Esophagus squamous epithelium (tissue), 4 donors: ENCODE measurements around the gene AFAP1L1.

Experiments used
- POLR2A ChIP-seq, 4 donors: fragments of 450-650 bp; IDR thresholded peaks; one replicate each; pipeline ENCODE4 v1.6.1; 2017; ENCODE audit warnings: antibody characterized with exemption in 4 of 4, mild to moderate bottlenecking in 4 of 4, moderate library complexity in 3 of 4
- TF ChIP-seq, protein P1 (sequence below), 6 experiments: fragments of 450-650 bp in 4 of 6; fragments of 200-600 bp in 2 of 6; sonication (generic) in 2 of 6; IDR thresholded peaks; one replicate each; pipeline ENCODE4 v1.5.1; 2016 to 2019; ENCODE audit warnings: antibody characterized with exemption in 6 of 6, mild to moderate bottlenecking in 4 of 6, moderate library complexity in 4 of 6

DNA sequence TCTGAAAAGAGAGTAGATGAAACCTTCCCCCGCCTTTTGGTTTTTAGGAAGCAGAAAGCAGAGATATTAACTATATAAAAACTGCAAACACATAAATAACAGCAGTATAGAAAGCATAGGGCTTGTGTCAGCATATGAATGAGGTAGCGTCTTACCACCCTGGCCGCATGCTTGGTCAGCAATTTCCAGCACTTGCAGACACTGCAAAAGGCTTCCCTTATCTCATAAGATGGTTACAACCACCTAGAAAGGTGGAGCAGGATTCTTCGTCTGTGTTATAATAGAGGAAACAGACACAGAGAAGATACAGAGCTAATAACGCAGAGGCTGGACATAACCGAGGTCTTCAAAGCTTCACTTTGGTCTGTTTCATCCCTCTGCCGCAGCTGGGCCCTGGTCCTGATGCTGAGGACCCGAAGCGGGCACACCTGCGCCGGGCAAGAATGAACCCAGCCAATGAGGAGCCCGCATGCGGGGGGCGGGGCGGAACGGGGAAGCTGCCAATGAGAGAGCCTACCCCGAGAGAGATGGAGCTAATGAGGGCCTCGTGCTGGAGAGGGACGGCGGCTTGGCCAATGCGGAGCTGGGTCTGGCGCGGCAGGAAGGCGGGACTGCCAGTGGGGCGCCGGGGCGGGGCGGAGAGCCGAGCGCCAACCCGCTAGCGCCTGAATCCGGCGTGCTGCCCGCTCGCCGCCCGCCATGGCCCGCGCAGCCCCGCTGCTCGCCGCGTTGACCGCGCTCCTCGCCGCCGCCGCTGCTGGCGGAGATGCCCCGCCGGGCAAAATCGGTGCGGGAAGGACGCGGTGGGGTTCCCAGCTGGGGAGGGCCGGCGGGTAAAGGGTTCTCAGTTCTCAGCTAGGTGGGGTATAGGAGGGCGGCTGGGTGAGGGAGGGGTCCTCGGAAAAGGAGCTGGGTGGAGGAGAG lies 86.0 kb downstream of the AFAP1L1 start, which contains the start of gene PCYOX1L:
- TF ChIP-seq, protein P1, sequence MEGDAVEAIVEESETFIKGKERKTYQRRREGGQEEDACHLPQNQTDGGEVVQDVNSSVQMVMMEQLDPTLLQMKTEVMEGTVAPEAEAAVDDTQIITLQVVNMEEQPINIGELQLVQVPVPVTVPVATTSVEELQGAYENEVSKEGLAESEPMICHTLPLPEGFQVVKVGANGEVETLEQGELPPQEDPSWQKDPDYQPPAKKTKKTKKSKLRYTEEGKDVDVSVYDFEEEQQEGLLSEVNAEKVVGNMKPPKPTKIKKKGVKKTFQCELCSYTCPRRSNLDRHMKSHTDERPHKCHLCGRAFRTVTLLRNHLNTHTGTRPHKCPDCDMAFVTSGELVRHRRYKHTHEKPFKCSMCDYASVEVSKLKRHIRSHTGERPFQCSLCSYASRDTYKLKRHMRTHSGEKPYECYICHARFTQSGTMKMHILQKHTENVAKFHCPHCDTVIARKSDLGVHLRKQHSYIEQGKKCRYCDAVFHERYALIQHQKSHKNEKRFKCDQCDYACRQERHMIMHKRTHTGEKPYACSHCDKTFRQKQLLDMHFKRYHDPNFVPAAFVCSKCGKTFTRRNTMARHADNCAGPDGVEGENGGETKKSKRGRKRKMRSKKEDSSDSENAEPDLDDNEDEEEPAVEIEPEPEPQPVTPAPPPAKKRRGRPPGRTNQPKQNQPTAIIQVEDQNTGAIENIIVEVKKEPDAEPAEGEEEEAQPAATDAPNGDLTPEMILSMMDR (IDR thresholded peaks at IDR 0.05), result no peak
- peak in 2 of 4 donors; percentile 53 to 71 for TF ChIP-seq POLR2A (IDR thresholded peaks at IDR 0.05)
